ENCODE results near the gene EYS.

The EYS gene

DNA sequence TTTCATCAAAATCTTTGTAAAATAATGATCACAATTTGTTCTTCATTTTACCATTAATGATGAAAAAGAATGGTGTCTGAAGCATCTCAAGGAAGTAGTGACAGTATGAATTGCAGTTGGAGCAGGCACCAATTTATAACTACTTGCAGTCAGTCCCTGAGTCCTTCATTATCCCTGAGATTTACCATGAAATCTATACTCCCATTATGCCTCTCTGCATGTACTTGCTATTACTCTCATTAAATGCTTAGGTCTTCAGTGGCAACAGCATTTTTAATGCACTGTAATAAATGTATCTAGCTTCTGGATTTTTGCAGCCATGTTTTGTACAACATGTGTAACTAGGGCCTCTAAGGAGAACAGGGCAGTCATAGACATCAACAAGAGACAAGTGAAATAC, 708.8 kb downstream of the EYS start:
- DNase-seq (ENCODE audit: low spot score) = no peak
- no peak for TF ChIP-seq CTCF (IDR thresholded peaks at IDR 0.05; ENCODE audit: extremely low read depth, missing control alignments)

DNA sequence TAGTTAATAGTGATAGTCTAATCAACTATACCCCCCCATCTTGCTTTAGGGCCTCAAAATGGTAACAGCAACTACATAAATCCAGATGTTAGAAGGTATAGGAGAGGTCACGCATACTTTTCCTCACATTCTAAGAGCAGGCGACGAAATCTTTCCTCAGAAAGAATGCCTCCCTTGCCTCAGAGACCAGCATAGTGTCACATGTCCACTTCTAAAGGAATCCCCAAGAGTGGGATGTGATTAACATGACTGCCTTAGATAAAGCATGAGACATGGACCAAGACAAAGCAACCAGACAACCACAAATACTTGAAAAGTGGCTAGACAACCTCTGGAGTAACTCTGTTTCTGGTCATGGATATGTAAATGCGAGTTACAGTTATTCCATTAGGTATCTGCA, 710.7 kb downstream of the EYS start:
- no peak for DNase-seq (ENCODE audit: low spot score)
- TF ChIP-seq CTCF (IDR thresholded peaks at IDR 0.05; ENCODE audit: extremely low read depth, missing control alignments) = no peak

- no peak for TF ChIP-seq CTCF (IDR thresholded peaks at IDR 0.05; ENCODE audit: extremely low read depth, missing control alignments)
- DNase-seq (ENCODE audit: low spot score) = no peak
These were observed 716.2 kb downstream of the EYS start for GRCh38 chr6:64990652-64991304.

DNA sequence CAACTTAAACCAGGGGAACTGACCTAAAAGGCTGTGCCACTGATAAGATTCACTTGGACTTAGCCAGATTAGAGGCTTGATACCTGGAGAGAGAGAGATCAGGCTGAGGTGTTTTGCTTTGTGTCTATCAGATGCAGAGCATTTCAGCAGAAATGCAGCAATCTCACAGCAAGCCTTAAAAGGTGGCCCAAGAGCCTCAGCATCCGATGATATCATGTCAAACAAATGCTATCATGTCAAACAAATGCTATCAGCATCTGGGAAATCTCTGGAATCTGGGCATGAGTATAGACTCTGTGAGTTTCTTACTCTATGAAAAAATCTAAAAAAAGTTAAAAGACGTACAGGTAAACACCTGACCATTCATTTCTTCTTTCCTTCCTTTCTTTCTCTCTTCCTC, 718.9 kb downstream of the EYS start:
- no peak for DNase-seq (ENCODE audit: low spot score)

GRCh38 chr6:64987066-64987465, 720.0 kb downstream of the EYS start:
- no peak for DNase-seq (ENCODE audit: low spot score)
- no peak for TF ChIP-seq CTCF (IDR thresholded peaks at IDR 0.05; ENCODE audit: extremely low read depth, missing control alignments)

More for the DNA sequence above, 718.9 kb downstream of the EYS start:
- no peak for TF ChIP-seq CTCF (IDR thresholded peaks at IDR 0.05; ENCODE audit: extremely low read depth, missing control alignments)

- DNase-seq (ENCODE audit: low spot score) = no peak
- TF ChIP-seq CTCF (IDR thresholded peaks at IDR 0.05; ENCODE audit: extremely low read depth, missing control alignments) = no peak
These were observed 721.3 kb downstream of the EYS start for GRCh38 chr6:64985726-64986125.

DNA sequence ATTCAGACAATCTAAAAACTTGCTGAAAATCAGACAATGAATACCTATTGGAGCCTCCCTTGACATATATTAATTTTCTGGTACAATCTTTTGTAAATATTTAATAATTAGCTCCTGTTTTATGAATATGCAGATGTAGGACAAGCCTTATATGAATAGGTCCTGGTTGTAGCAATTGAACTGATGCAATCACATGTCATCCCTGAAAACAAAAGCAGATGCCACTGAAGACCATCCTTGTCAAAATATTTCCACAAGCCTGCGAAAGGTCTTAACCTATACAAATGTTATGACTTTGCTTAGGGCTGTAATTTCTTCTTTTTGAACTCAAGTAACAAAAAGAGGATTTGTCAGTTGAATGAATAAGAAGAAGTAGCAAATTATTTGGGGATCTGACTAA, 722.1 kb downstream of the EYS start:
- no peak for DNase-seq (ENCODE audit: low spot score)
- TF ChIP-seq CTCF (IDR thresholded peaks at IDR 0.05; ENCODE audit: extremely low read depth, missing control alignments) = no peak

Measured in GM20000 (cell line).